HCEC 1CT (cell line): ENCODE measurements around the gene MAOA.
"Not testable (repeated sequence)": the region's sequence is repeated elsewhere in the genome, so short reads cannot be mapped to it uniquely, and the experiment has no call there.

Source experiments
- DNase-seq: peaks from one replicate; pipeline ENCODE4 v3.0.0-alpha.2; 2017

MAOA gene

GRCh38 chrX:43656005-43656494 is at the start of gene MAOA:
Gene MAOA, plus strand, starts transcription at chrX:43656299. Its CDS starts 43 bp downstream, at chrX:43656342.
- DNase-seq = peak; percentile 42

- no peak for DNase-seq
These were observed 43.7 kb upstream of the MAOA start for GRCh38 chrX:43612400-43612799.

GRCh38 chrX:43615660-43616059 is 40.4 kb upstream of the MAOA start:
- no peak for DNase-seq

GRCh38 chrX:43618366-43619205 is 37.5 kb upstream of the MAOA start:
- DNase-seq = no peak

- DNase-seq = not testable (repeated sequence)
These were observed 36.2 kb upstream of the MAOA start for GRCh38 chrX:43619861-43620260.

GRCh38 chrX:43627147-43627546 is 29.0 kb upstream of the MAOA start:
- no peak for DNase-seq

- DNase-seq = no peak
These were observed 28.4 kb upstream of the MAOA start for GRCh38 chrX:43627669-43628068.

- no peak for DNase-seq
These were observed 26.9 kb upstream of the MAOA start for GRCh38 chrX:43629229-43629628.

GRCh38 chrX:43631841-43632240 is 24.3 kb upstream of the MAOA start:
- DNase-seq = peak; percentile 1

- no peak for DNase-seq
These were observed 23.0 kb upstream of the MAOA start for GRCh38 chrX:43633081-43633480.

- peak; percentile 38 for DNase-seq
These were observed 22.3 kb upstream of the MAOA start for GRCh38 chrX:43633757-43634156.

GRCh38 chrX:43640482-43640881 is 15.6 kb upstream of the MAOA start:
- DNase-seq = no peak

- no peak for DNase-seq
These were observed 14.4 kb upstream of the MAOA start for GRCh38 chrX:43641691-43642090.

- DNase-seq = peak; percentile 10
These were observed 12.9 kb upstream of the MAOA start for GRCh38 chrX:43643201-43643600.

- no peak for DNase-seq
These were observed 12.4 kb upstream of the MAOA start for GRCh38 chrX:43643662-43644061.

- peak; percentile 77 for DNase-seq
These were observed 11.9 kb upstream of the MAOA start for GRCh38 chrX:43644124-43644701.

GRCh38 chrX:43646800-43647199 is 9.3 kb upstream of the MAOA start:
- DNase-seq = no peak

- DNase-seq = peak; percentile 87
These were observed 1.5 kb upstream of the MAOA start for GRCh38 chrX:43654431-43655150.

GRCh38 chrX:43655151-43656004 is 721 bp upstream of the MAOA start:
- peak; percentile 45 for DNase-seq

GRCh38 chrX:43657671-43658070 is 1.6 kb downstream of the MAOA start:
- DNase-seq = no peak

- peak; percentile 54 for DNase-seq
These were observed 5.6 kb downstream of the MAOA start for GRCh38 chrX:43661521-43662240.

- no peak for DNase-seq
These were observed 7.1 kb downstream of the MAOA start for GRCh38 chrX:43663173-43663572.
